ENCODE data around the gene RASSF3.
"Not testable (repeated sequence)": the region's sequence is repeated elsewhere in the genome, so short reads cannot be mapped to it uniquely, and the experiment has no call there.

The RASSF3 gene

DNA sequence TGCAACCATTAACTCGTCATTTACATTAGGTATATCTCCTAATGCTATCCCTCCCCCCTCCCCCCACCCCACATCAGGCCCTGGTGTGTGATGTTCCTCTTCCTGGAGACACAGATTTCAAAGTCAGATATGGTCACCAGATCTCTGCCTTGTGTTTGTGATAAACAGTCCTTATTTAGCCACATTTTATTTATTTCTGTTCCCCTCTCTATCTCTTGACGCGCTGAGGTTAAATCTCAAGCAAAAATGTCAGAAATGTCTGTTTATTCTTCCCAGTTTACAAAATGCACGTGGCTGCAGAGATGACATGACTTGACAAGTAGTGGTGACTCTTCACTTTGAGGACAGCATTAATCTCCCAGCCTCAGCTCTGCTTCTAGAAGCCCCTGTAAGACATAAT is 11.5 kb upstream of the RASSF3 start:
- no peak for DNase-seq (ENCODE audit: low spot score)

DNA sequence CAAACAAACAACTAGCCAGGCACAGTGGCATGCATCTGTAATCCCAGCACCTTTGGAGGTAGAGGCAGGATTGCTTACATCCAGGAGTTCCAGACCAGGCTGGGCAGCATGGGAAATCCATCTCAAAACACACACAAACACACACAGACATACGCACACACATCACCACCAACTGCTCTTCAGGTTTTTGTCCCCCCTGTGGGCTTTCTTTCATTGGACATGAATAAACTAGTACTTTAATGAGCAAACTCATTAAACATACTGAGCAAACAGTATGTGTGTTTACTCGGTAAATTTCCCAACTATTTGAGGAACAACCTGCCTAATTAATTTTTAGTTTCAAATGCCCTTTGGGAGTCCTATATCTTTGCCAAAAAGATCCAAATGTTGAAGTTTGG is 10.1 kb upstream of the RASSF3 start:
- no peak for DNase-seq (ENCODE audit: low spot score)

DNA sequence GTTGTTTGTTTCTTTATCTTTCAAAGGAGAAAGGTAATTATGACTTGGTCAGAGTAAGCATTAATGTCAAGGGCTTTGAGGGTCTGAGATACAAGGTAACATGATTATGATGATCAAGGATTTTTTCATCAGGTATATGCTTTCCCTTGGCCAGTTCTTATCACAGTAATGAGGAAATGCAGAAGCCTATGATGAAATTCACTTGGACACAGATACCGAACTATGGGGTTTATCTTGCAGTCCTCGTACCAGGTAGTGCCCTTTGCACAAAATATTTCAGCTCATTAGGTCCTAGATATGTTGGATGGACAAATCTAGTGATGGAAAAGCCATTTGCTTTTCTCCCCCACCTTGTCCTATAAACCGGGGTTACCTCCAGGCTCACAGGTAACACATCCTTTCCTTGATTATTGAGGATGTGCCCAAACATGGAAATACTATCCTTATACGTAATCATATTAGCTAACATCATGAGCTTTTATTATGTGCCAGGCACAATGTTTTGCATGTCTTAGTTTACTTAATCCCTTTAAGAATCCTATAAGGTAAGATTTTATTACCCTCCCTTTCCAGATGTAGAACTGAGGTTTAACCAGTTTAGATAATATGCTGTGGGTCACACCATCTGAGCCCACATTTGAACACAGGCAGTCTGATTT is 7.0 kb upstream of the RASSF3 start:
- DNase-seq (ENCODE audit: low spot score), result no peak

DNA sequence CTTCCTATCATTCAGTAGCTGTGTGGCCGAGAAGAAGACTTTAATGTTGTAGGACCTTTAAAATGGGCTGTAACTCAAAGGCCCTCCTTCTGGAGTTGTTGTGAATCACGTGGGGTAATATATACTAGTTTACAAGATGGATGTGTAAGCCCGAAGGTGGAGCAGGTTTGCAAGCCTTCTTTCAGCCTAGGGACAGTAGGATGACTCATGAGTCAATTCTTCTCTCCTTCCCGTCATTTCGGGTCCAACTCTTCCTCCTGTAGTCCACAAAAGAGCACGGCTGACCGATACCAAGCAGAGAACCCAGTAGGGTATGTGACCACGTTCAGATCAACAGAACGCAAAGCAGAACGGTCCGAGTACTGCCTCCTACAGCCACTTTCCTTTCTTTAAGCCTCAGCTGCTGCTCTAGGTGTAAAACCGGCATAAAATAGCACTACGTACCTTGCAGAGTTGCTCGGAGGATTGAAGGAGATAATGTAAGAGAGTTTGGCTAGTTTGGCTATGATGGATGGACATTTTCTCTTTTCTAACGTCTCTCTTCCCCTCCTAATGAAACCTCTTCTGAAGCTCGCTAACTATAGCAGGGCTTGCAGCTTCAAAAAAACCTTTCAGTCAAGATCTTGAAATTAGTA is 1.3 kb upstream of the RASSF3 start:
- peak; percentile 73 for DNase-seq (ENCODE audit: low spot score)

DNA sequence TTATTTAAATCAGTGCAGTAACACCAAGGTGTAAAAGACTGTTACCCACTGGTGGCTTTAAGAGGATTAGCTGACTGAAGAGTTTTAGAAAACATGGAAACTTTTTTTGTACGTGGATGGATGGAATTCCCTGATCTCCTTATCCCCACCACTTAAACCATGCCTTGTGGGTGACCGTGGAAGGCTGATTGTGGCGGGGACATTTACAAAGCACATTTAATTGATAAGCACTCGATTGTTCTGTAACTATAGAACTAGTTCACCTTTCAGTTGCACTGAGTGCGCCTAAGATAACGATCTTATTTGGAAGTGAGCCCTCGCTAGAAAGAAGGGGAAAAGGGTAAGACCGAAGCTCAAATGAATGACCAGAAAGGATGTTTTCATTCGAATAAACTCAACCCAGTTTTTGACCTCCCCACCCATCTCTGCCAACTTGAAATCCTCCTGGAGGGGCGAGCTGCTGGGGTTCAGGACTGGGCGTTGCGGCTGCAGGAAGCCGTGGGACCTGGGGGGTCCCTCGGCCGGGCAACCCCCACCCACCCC is 688 bp upstream of the RASSF3 start:
- DNase-seq (ENCODE audit: low spot score), result peak; percentile 29

DNA sequence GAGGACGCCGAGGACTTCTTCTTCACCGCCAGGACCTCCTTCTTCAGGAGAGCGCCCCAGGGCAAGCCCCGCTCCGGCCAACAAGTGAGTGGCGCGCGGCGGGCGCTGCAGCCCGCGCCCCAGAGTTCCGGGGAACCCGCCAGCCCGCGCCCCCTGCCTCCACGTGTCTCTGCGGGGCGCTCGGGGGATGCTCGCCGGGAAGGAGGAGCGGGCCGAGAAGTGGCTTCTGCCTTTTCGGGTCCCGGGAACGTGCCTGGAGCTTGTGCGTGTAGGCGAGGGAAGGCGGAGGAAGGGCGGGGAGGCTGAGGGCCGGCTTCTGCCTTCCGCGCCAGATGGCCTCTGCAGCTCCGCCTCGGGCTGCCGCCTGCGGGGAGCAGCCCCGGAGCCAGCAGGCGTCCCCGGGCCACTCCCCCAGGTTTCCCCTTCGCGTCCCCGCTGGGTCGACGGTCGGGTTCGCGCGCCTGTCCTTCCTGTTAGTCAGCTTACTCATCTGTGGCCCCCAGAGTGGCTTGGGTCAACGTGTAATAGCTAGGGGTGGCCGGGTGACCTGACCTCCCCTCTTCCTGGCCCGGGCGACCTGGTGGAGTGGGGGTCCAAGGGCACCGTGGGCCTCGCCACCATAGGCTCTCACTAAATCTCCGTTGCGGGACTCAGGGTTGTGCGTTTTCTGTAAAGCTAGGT is 505 bp downstream of the RASSF3 start:
- DNase-seq (ENCODE audit: low spot score), result peak; percentile 68

DNA sequence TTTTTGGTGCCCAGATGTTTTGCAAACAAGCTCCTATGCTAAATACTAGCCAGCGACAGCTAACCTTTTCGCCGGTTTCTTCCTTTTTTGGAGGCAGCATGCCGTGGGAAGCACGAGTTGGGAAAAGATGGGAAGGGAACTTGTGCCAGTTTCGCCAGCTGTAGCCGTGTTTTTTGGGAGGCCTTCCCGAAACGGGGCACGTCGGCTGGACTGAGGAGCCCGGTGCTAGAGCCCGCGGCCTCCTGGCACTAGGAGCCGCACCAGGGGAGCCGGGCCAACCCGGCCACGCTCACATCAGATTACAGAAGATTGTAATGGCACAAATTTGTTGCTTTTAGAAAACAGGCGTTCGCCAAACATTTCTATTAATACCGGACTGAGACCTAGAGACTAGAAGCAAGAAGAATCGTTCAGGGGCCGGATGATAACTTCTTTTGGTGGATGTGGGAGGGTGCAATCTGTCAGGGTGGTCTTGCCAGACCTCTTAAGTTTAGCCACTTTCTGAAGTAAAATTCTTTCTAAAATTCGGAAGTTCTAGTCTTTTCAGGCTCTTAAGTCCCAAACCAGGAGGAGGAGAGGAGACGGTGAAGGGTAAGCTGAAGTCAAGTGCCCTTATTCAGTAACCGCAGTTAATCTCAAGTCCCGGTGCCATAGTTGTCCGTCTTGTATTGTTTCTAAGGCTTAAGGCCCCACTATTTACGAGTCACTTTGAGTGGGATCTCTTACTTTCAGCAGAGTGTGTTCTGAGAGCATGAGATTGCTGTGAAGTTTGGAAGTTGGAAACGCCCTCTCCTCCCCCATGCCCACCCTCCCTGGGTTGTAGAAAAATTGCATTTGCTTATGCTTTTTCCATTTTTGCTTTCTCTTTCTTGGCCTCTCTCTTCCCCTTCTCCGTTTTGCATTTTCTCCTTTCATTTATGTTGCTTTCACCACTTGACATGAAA is 1.3 kb downstream of the RASSF3 start:
- peak; percentile 28 for DNase-seq (ENCODE audit: low spot score)

DNA sequence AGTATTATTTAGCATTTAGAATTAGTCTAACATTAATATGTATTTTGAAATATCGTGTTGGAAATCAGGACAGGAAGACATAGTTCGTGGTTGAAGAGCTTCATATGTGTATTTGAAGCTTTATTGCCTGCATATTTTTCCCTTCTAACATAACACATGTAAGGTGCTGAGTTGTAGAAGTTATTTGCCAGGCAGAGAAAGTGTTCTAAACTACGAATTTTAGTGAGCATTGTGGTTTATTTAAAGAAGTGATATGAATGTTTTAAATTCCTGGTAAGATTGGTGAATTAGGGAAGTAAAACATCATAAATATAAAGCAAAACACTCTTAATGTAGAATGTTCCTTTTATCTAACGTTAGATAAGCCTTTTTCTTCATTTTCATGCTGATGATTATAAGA is 2.5 kb downstream of the RASSF3 start:
- DNase-seq (ENCODE audit: low spot score), result no peak

DNA sequence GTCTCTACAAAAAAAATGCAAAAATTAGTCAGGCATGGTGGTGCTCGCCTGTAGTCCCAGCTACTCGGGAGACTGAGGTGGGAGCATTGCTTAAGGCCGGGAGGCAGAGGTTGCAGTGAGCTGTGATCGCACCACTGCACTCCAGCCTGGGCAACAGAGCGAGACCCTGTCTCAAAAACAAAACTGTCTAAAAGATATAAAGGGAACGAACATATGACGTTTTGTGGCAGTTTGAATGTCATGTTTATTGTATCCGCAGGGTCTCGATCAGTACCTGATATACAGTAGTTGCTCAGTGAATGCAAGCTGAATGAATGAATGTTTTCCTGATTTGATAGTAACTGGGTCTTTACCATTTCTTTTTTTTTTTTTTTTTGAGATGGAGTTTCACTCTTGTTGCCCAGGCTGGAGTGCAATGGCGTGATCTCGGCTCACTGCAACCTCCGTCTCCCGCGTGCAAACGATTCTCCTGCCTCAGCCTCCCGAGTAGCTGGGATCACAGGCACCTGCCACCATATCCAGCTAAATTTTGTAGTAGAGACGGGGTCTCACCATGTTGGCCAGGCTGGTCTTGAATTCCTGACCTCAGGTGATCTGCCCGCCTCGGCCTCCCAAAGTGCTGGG is 3.6 kb downstream of the RASSF3 start:
- not testable (repeated sequence) for DNase-seq (ENCODE audit: low spot score)

DNA sequence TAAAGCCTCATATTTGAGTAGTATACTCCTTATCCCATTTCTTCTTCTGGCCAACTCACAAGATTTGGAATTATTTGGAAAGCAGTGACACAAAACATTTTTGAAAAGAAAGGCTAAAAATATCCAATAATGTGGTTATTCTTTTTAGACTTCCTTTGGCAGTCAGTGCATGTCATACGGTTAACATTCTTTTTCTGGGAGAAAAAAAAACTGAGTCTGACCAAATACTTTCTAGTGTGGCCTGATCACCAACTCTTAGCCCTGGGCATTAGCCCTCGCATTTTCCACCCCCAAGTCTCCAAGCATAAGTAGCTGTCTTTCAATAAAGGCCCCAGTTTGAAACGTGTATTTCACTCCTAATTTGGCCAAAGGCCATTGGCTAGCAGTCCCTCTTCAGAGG is 5.9 kb downstream of the RASSF3 start:
- no peak for DNase-seq (ENCODE audit: low spot score)

DNA sequence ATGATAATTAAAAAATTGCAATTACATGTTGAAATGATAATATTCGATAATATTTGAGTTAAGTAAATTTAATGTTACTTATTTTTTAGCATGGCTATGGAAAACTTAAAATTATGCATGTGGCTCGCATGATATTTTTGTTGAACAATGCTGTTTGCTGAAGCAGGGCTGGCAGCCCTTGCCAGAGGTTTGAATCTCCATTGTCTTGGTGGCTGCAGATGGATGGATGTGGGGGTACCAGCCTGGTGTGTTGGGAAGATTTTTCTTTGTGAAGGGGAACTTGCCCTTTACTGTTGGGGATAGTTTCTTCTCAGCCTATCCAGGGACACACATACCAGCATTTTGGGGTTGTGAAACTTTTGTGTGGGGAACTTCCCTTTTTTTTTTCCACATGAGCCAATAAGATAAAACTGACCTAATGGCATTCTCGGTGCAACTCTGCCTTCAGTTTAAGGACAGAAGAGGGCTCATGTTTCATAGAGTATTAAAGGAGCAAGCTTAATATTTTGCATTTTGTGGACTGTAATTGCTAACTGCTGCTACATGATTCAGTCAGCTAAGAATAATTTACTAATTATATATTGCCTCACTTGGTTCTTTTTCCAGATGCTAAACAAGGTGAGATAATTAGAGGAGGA is 8.8 kb downstream of the RASSF3 start:
- no peak for DNase-seq (ENCODE audit: low spot score)

DNA sequence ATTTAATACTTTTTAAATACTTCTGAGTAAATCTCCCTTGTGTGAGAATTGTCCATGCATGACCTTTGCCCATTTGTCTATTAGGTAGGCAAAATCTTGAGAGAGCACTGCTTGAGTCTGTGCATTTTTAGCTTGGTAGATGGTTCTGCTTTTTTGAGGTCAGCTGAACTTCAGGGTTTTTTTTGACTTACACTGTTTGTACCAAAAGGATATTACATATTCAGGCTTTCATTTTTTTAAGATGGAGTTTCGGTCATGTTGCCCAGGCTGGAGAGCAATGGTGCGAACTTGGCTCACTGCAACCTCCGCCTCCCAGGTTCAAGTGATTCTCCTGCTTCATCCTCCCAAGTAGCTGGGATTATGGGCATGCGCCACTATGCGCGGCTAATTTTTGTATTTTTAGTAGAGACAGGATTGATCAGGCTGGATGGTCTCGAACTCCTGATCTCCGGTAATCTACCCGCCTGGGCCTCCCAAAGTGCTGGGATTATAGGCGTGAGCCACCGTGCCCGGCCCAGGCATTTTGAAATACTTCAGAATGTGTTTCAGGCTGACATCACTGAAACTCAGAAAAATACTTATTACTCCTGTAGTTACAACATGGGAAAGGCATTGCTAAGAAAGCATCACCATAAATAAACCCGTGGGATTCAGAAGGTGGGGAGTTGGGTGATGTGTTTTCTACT is 11.1 kb downstream of the RASSF3 start:
- no peak for DNase-seq (ENCODE audit: low spot score)

DNA sequence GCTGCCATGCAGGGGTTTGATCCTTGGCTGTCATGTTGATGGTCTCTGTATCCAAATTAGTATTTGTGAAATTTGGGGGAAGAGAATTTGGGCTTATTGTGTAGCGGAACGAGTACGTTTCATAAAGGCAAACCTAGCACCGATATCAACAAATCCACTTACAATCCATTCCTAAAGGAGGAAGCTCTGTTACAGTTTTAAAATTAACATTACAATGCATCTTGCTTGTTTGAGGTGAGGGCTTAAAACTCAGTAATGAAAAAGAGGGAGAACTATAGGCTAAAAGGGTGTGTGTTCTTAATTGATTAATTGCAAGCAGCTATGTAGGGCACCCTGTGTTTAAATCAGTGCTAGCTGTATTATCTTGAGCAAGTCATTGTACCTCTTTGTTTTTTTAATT is 13.7 kb downstream of the RASSF3 start:
- DNase-seq (ENCODE audit: low spot score), result no peak

DNA sequence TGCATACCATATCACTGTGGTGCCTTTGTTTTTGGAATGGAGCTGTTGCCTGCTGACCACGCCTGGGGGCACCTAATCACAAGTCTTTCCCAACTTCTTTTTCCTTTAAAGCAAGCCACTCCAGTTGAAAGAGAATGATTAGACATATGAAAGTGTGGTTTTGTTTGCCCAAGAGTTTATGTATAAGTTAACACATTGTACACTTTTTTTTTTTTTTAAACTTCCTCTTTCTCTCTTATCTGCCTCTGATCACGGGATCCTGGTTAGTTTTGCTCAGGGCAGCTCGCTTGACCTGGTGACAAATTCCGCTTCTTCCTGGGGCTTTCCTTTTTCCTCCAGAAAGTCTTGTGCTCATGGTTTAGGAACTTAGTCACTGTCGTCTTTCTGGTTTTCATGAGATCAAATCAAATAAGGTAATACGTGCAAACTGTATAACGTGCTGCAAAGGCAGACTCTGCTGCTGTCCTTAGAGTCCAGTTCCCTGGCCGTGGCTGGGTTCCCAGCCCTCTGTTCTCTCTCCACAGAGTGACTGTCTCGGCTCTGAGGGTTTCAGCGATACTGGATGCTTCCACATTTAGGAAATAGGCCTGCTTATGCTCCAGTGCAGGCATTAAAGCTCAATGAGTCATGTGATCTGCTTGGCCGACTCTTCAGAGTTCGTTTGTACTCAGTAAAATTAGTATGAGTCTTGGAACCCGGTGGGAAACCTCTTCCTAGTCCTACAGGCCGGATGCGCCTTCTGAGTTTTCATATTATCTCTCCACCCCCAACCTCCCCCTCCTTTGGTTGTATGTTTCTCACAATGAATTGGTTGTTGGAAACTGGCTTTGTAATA is 15.2 kb downstream of the RASSF3 start:
- peak; percentile 44 for DNase-seq (ENCODE audit: low spot score)

DNA sequence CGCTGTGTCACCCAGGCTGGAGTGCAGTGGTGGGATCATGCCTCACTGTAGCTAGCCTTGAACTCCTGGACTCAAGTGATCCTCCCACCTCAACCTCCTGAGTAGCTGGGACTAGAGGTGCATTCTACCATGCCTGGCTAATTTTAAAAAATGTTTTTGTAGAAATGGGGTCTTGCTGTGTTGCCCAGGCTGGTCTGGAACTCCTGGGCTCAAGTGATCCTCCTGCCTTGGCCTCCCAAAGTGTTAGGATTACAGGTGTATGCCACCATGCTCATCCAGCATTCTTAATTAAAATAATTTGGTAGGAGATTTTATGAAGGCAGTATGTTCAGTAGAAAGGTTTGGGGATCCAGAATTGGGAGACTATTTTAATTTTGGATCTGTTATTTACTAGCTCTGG is 16.3 kb downstream of the RASSF3 start:
- not testable (repeated sequence) for DNase-seq (ENCODE audit: low spot score)

DNA sequence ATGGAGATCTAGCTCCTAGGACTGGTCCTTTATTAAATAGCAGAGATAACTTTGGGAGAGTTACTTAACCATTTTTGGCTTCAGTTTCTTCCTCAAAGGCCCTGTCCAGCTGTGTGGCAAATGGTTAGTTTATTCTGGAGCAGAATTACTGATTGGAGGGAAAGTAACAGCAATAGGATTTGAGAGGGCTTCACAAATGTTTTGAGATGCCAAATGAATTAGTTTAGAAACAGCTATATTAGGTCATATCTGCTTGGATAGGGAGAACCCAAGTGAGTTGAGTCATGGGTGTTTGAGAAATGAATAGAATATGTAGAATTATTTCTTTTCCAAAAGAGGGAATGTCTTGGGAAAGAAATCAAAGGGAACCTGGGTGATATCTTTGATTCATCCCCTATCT is 17.5 kb downstream of the RASSF3 start:
- no peak for DNase-seq (ENCODE audit: low spot score)

DNA sequence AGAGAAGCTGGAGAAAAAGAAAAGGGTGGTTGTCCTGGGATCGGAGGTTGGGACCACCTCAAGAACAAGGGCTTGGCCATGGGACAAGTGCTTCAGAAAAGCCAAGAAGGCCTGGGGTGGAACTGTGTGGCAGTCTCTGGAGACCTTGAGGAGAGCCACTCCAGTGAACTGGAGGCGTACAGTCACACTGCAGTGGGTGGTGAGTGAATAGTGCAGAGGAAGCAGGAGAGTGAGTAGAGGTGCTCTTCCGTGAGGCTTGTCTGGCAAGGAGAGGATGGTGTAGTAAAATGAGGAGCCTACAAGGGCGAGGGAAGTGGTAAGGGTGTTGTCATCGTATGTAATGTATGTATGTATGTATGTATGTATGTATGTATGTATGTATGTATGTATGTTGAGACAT is 20.9 kb downstream of the RASSF3 start:
- DNase-seq (ENCODE audit: low spot score), result no peak

DNA sequence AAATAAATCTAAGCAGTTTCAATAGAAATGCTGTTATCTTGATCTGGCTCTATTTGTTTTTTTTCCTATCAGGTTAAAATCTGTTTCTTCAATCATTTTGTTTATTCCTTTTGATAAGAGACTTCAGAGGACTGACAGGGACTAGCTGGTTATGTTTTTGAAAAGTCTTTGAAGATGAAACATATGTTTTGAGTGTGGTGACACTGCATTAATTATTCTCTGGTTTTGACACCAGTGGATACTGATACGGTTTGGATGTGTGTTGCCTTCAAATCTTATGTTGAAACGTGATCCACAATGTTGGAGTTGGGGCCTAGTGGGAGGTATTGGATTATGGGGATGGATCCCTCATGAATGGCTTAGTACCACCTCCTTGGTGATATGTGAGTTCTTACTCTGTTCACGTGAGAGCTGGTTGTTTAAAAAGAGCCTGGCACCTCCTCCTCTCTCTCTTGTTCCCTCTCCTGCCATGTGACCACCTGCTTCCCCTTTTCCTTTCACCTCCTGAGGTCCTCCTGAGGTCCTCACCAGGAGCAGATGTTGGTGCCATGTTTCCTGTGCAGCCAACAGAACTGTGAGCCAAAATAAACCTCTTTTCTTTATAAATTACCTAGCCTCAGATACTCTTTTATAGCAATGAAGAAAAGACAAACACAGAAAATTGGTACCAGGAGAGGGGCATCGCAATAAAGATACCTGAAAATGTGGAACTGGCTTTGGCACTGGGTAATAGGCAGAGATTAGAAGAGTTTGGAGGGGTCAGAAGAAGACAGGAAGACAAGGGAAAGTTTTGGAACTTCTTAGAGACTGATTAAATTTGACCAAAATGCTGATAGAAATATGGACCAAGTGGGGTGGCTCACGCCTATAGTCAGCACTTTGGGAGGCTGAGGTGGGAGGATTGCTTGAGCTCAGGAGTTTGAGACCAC is 23.0 kb downstream of the RASSF3 start:
- DNase-seq (ENCODE audit: low spot score), result no peak

DNA sequence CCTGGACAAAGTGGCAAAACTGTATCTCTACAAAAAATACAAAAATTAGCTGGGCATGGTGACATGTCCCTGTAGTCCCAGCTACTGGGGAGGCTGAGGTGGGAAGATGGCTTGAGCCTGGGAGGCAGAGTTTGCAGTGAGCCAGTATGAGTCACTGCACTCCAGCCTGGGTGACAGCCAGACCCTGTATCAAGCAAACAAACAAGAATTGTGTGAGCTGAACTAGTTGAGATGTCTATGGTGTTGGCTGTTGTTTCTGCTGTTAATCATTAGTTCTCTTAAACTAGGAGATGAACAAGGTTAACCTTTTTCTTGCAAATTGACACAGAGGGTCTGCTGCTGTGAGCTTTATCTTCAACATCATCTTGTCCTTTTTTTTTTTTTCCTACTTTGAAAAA is 23.6 kb downstream of the RASSF3 start:
- DNase-seq (ENCODE audit: low spot score), result peak; percentile 60

Measured in CD4-positive, alpha-beta T cell treated with Interleukin-2 at 100 ng/mL for 4 hours (primary cell).